Transverse colon (tissue), 3 donors: ENCODE data around the gene S1PR4.

ENCODE experiments used
- POLR2A ChIP-seq: fragments of 450-650 bp; IDR thresholded peaks from one replicate; pipeline ENCODE4 v1.6.1; 2016; ENCODE audit warnings: antibody characterized with exemption, mild to moderate bottlenecking, moderate library complexity
- TF ChIP-seq, protein P1 (sequence below), 5 experiments: fragments of 200-600 bp in 3 of 5; fragments of 450-650 bp in 2 of 5; sonication (generic) in 3 of 5; IDR thresholded peaks; 1 replicate in 2 of 5; 2 replicates in 3 of 5; pipeline ENCODE4 v1.5.1; 2016 to 2017; ENCODE audit warnings: antibody characterized with exemption in 5 of 5, inconsistent platforms in 3 of 5, mild to moderate bottlenecking in 2 of 5, moderate library complexity in 1 of 5

DNA sequence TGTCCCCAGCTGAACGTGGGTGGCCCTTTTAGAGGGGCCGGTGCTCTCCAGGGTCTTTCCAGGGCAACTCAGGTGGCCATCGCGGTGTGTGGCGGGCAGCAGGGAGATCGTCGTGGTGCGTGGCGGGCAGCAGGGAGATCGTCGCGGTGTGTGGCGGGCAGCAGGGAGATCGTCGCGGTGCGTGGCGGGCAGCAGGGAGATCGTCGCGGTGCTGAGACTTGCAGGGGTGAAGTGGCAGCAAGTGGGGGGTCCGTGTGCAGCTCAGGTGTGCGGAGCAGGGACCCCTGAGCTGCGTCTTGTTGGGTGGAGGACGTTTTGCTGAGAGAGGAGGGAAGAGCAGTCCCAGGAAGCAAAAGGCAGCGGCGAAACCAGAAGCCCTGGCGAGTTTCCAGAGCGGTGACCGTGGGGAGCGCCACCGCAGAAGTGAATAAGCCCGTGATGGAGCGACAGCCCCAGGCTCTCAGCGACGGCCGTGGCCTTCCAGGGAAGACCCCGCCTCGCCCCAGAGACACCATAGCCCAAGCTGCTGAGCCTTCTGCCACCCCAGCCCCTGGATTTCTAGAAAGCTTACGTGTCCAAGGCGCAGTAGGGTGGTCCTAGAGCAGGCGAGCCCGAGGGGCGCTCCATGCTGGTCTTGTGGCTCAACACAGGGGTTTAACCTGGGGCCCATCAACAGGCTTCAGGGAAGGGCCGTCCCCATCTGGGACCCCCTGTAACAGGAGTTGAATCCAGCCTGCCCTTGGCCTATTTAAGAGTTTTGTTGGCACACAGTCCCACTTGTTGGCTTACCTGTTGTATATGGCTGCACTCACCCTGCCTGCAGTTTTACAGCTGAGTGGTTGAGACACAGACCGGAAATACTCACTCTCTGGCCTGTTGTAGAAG, 12.6 kb downstream of the S1PR4 start:
- TF ChIP-seq, protein P1, sequence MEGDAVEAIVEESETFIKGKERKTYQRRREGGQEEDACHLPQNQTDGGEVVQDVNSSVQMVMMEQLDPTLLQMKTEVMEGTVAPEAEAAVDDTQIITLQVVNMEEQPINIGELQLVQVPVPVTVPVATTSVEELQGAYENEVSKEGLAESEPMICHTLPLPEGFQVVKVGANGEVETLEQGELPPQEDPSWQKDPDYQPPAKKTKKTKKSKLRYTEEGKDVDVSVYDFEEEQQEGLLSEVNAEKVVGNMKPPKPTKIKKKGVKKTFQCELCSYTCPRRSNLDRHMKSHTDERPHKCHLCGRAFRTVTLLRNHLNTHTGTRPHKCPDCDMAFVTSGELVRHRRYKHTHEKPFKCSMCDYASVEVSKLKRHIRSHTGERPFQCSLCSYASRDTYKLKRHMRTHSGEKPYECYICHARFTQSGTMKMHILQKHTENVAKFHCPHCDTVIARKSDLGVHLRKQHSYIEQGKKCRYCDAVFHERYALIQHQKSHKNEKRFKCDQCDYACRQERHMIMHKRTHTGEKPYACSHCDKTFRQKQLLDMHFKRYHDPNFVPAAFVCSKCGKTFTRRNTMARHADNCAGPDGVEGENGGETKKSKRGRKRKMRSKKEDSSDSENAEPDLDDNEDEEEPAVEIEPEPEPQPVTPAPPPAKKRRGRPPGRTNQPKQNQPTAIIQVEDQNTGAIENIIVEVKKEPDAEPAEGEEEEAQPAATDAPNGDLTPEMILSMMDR (IDR thresholded peaks at IDR 0.05), result no peak
- TF ChIP-seq POLR2A, result no peak
